SK-MEL-5 (cell line): ENCODE measurements around the gene PLS1. TPM values are rescaled to one million over a fixed set of nuclear protein-coding genes. Genes with fewer than 3 reads are reported as not detected.
A peak's percentile ranks its signal among the peaks of the same experiment; 100 is the strongest.
"Not testable (repeated sequence)": the region's sequence is repeated elsewhere in the genome, so short reads cannot be mapped to it uniquely, and the experiment has no call there.

Experiments used
- DNase-seq: peaks from one replicate; pipeline ENCODE4 v3.0.0-alpha.2; 2016; ENCODE audit warnings: low read depth, low spot score
- in situ Hi-C: cut with HindIII; loops from 2 replicates; pipeline ENCODE4 v1.10.0; 2016; ENCODE audit warnings: low sequenced_read_pairs, high pct_unique_total_duplicates, low pct_unique_long_range_greater_than_20kb
- small RNA-seq, 2 experiments: library from RNA; depleted of rRNA; stranded (forward); fragments of <200 nt; gene quantifications; one replicate each; pipeline ENCODE3, GENCODE V24; 2014
- total RNA-seq: library from RNA; depleted of rRNA; stranded (reverse); fragments of >200 nt; shearing (Covaris generic); gene quantifications from 2 replicates; pipeline ENCODE4 v1.2.3, GENCODE V29; 2014; rRNA removed

The PLS1 gene
- total RNA-seq, 1 experiment from 2014 or later, result 7.4 TPM

DNA sequence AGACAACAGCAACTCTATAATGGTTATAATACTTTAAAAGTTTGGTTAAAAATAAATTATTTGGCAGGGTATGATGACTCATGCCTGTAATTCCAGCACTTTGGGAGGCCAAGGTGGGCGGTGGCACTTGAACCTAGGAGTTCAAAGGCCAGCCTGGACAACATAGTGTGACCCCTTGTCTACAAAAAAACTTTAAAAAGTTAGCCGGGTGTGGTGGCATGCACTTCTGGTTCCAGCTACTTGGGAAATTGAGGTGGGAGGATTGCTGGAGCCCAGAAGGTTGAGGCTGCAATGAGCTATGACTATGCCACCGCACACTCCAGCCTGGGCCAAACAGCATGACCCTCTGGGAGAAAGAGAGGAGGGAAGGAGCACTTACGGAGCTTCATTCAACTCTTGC lies 119.9 kb downstream of the PLS1 start:
- no peak for DNase-seq
- in situ Hi-C loops, result no loop called here

DNA sequence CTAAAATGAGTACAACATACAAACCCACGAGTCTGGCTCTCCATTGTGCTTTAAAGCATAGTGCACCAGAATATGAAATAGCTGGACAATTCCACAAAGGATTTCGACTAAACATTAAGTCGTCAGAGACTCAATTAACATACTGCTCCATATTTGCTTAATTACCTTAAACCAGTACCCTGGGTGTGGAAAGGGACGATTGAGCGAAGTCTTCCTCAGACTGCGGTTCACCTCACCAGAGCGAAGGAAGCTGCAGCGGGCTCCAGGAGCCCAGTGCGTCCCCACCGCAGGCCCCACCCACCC lies 127.4 kb downstream of the PLS1 start:
- DNase-seq, result no peak
- in situ Hi-C loops, result no loop called here

DNA sequence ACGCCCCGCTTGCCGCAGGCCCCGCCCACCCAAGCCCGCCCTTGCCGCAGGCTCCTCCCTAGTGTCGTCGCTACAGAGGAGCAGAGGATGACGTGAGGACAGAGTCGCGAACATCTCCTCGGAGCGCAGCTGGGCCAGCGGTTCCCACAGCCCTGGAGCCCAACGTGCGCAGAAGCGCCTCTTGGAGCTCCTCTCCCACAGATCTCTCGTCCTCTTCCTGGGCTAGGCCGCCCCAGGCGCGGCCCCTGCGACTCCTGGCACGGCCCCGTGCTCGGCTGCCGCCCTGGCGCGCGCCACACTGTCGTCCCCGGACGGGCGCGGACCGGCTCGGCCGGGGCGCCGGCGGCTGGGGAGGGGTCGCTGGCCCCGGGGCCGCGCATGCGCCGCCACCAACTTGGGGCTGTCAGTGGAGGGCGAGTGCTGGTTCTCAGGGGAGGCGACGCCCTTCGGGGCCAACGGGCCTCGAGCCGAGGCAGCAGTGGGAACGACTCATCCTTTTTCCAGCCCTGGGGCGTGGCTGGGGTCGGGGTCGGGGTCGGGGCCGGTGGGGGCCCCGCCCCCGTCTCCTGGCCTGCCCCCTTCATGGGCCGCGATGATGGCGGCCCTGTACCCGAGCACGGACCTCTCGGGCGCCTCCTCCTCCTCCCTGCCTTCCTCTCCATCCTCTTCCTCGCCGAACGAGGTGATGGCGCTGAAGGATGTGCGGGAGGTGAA lies 127.9 kb downstream of the PLS1 start, which contains the start of gene TRPC1:
TSS of gene TRPC1 (plus strand) at position 67 of the 714 bp plus-strand sequence. CDS start at position 593, 526 bp downstream.
- in situ Hi-C loops, result no loop called here
- DNase-seq, result peak; percentile 81

DNA sequence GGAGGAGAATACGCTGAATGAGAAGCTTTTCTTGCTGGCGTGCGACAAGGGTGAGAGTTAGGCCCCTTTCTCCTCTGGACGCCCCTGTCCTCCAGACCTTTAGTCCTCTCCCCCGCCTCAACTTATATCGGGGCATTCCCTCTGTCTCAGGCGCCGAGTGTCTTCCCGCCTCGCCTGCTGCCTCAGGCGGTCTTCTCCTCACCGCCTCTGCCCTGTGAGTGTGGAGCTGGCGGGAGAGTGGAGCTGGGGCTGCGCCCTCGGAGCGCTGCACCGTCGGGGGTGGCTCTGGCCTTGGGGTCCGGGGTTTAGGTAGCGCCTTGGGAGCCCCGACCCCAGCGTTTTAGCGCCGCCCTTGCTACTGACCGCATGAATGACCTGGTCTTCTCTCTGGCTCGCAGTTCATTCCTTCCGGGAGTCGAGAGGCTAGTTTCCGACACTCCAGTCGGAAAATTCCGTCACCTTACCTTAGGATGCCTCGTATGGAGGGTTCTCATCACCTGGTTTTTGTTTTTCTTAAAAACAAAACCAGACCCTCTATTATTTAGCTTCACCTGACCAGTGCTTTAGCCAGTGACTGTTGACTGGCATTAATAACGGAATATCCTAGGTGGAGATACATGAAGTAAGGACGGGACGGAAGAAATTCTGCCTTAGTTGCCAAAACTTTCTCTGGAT lies 128.6 kb downstream of the PLS1 start:
- in situ Hi-C loops, result no loop called here
- DNase-seq, result peak; percentile 57

DNA sequence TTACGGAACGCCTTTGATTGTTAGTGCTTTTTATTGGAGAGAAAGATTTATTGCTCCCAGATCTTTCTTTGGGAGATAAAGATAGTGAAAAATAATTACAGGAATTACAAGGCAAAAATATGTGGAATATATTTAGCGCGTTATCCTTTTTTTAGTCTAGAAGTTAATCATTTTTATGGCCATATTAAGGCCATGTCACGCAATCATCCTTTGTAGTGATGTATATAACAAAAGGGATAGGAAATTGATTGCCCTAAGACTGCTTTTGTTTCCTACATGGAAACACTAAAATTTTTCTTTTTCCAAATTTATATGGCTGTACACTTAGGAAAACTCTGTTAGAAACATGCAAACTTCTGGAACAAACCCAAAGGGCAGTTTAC lies 129.2 kb downstream of the PLS1 start:
- in situ Hi-C loops, result no loop called here
- DNase-seq, result no peak

DNA sequence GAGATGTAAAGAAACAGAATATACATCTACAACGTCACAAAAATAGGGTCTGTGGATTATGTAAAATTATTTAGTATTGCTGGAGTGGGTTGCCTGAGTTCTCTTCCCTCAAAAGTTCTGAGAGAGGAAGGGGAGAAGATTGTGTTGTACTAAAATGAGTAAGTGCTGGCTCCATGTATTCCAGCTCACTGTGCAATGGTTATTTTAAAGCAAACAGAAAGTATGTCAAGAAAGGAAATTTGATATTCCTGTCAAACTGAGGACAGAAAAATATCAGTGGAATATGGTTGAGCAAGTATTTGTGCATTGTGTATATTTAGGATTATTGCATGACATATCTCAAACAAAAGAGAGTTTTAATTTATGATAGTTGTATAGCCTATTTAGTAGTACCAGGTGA lies 129.8 kb downstream of the PLS1 start:
- in situ Hi-C loops, result no loop called here
- DNase-seq, result no peak

DNA sequence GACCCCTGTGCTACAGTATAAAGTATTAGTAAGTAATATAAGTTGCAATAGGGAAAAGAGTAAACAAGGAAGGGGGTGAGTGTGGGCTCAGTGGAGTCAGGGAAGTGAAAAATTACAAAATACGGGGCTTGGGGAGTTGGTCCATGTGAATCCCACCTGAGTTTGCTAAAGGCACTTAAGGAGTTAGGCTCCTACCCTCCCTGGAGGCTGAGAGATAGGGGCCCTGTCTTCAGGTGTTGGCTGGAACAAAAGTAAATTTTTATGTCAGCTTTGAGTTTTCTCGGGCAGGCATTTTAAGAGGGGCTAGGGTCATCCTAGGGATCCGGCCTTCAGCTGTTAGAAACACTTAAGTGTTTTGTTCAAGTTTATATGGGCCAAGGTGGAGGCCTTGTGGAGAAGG lies 135.9 kb downstream of the PLS1 start:
- no peak for DNase-seq
- in situ Hi-C loops, result no loop called here

DNA sequence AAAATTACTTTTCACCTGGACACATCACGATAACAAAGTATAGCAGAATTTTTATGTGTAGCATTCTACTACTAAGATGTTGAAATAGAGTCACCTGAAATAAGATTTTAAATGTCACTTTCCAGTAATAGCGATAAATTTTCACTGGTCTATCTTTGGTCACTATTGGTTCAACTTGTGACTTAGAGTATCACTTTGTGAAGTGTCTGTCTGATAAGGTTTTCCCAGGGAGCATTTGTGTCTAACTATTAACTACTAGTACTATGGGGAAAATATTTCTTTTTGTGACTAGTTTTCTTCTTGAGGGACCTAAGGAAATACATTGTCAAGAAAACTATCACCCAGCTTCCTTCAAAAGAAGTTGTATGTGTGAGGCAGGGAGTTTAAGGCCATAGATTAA lies 138.6 kb downstream of the PLS1 start:
- DNase-seq, result no peak
- in situ Hi-C loops, result no loop called here

DNA sequence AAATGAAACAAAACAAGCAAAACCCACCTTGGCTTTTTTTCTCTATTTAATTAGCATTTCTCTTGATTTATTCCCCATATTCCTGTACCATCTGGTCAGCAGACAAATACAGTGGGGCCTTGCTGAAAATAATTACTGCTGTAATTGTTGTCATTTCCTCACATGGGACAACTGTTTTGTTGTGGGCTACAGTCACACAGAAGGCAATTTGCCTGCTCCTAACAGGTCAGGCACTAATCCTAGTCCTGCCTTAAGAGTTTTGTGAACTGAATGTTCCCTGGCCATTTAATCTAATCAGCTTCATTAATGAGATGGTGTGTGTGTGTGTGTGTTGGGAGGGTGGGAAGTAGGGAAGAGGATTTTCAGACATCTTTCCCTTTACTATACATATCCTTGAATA lies 139.3 kb downstream of the PLS1 start:
- no peak for DNase-seq
- in situ Hi-C loops, result no loop called here

DNA sequence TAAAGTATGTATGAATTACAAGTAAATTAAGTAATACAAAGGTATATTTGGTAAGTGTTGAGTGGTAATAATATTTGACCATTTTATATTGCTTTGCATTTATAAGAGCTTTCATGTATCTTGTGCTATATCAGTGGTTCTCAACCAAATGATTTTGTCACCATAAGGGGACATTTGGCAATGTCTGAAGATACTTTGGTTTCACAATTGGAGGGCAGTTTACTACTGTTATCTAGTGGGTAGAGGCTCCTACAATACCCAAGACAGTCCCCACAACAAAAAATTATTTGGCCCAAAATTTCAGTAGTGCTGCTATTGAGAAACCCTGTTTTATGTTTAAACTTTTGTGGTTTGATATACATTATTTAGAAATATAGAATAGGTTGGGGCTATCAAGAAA lies 142.2 kb downstream of the PLS1 start:
- in situ Hi-C loops, result no loop called here
- no peak for DNase-seq

DNA sequence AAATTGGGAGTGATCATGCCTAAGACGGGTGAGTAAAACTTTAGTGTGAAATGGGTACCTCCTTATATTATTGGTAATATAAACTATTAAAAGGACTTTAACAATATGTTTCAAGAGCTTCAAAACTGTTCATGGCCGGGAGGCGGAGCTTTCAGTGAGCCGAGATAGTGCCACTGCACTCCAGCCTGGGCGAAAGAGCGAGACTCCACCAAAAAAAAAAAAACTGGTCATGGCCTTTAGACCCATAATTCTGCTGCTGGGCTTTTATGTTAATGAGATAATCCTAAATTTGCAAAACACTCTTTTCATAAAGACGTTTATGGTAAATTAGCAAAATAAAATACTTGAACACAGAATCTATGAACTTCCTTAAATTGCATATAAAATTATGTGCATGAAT lies 150.5 kb downstream of the PLS1 start:
- in situ Hi-C loops, result no loop called here
- no peak for DNase-seq

DNA sequence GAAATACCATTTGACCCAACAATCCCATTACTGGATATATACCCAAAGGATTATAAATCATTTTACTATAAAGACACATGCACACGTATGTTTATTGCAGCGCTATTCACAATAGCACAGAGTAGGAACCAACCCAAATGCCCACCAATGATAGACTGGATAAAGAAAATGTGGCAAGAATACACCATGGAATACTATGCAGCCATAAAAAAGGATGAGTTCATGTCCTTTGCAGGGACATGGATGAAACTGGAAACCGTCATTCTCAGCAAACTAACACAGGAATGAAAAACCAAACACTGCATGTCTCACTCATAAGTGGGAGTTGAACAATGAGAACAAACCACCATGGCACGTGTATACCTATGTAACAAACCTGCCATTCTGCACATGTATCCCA lies 154.3 kb downstream of the PLS1 start:
- DNase-seq, in situ Hi-C loops: not testable (repeated sequence)

DNA sequence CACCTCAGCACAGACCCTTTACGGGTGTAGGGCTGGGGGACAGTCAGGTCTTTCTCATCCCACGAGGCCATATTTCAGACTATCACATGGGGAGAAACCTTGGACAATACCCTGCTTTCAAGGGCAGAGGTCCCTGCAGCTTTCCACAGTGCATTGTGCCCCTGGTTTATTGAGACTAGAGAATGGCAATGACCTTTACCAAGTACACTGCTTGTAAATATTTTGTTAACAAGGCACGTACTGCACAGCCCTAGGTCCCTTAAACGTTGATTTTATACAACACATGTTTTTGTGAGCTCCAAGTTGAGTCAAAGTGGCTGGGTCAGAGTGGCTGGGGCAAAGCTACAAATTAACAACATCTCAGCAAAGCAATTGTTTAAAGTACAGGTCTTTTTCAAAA lies 156.4 kb downstream of the PLS1 start:
- in situ Hi-C loops, DNase-seq: not testable (repeated sequence)

DNA sequence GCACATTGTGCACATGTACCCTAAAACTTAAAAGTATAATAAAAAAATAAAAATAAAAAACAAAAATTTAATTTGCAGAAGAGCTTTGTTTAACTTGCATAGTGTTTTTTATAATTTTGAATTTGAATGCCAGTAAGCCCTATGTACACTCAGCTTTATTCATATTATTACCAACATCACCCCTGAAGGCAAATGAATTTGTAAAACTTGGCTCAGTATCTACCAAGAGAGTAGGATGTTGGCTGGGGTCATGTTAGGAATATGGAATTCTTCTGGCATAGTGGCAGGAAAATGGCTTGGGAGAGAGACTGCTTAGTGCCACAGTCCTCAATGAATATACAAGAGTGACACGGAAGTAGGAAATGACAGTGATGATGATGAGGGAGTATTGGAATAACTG lies 158.3 kb downstream of the PLS1 start:
- DNase-seq, result no peak
- in situ Hi-C loops, result no loop called here

Small RNAs within 50 kb of the gene (small RNA-seq; reads per million reads assigned to genes)
- gene RNA5SP143, result 0 to 2.2 reads per million in 2 experiments

Other genes starting within 250 kb of the PLS1 start
- 19.0 and 19.5 TPM in 2 replicates for gene XRN1, start 148.4 kb upstream of the PLS1 start, total RNA-seq
- gene ATR, start 17.7 kb upstream of the PLS1 start, total RNA-seq, result 26.0 and 33.5 TPM in 2 replicates
- 8.5 and 10.4 TPM in 2 replicates for gene TRPC1, start 127.6 kb downstream of the PLS1 start, total RNA-seq